NT2/D1 (cell line): ENCODE data around the gene KIF21A.

Source experiments
- DNase-seq: peaks from one replicate; pipeline ENCODE4 v3.0.0-alpha.2; 2011; ENCODE audit warnings: low read depth, low spot score
- H3K27me3 ChIP-seq: 2 replicates; pipeline ENCODE4 v1.6.0; 2011; ENCODE audit warnings: mild to moderate bottlenecking; ENCODE audit not compliant: insufficient read length, insufficient read depth
- H3K36me3 ChIP-seq: 2 replicates; pipeline ENCODE4 v1.6.1; 2011; ENCODE audit warnings: mild to moderate bottlenecking, low read length, mixed read lengths; ENCODE audit not compliant: insufficient read depth, insufficient read length
- H3K4me1 ChIP-seq: 2 replicates; pipeline ENCODE4 v1.5.1; 2011; ENCODE audit not compliant: insufficient read depth, insufficient read length
- H3K4me3 ChIP-seq: 2 replicates; pipeline ENCODE4 v1.5.1; 2011; ENCODE audit warnings: low read depth; ENCODE audit not compliant: insufficient read length
- H3K9ac ChIP-seq: 2 replicates; pipeline ENCODE4 v1.6.0; 2011; ENCODE audit warnings: low read depth; ENCODE audit not compliant: insufficient read length
- H3K9me3 ChIP-seq: 2 replicates; pipeline ENCODE4 v1.5.1; 2011; ENCODE audit warnings: mild to moderate bottlenecking, low read length; ENCODE audit not compliant: insufficient read depth
- SUZ12 ChIP-seq: IDR thresholded peaks from 2 replicates; pipeline ENCODE4 v1.6.1; 2011; ENCODE audit not compliant: insufficient read length, insufficient read depth; ENCODE audit errors: extremely low read depth
- YY1 ChIP-seq: IDR thresholded peaks from 2 replicates; pipeline ENCODE4 v1.6.1; 2011; ENCODE audit not compliant: insufficient read length, insufficient read depth
- ZNF274 ChIP-seq: IDR thresholded peaks from 2 replicates; pipeline ENCODE4 v1.6.1; 2011; ENCODE audit warnings: mild to moderate bottlenecking, low read depth, low read length

Gene KIF21A

GRCh38 chr12:39467432-39467870 is 24.5 kb upstream of the KIF21A start:
- H3K9ac ChIP-seq, result no peak overlapping the region
- H3K9me3 ChIP-seq, result no peaks in the 10 kb centered on the region
- H3K27me3 ChIP-seq, result no peaks in the 10 kb centered on the region
- H3K36me3 ChIP-seq, result no peaks in the 10 kb centered on the region
- DNase-seq, result no peak
- TF ChIP-seq YY1, result no peak
- no peak for TF ChIP-seq ZNF274
- no peak for TF ChIP-seq SUZ12
- no peak overlapping the region for H3K4me3 ChIP-seq
- H3K4me1 ChIP-seq, result no peaks in the 10 kb centered on the region

DNA sequence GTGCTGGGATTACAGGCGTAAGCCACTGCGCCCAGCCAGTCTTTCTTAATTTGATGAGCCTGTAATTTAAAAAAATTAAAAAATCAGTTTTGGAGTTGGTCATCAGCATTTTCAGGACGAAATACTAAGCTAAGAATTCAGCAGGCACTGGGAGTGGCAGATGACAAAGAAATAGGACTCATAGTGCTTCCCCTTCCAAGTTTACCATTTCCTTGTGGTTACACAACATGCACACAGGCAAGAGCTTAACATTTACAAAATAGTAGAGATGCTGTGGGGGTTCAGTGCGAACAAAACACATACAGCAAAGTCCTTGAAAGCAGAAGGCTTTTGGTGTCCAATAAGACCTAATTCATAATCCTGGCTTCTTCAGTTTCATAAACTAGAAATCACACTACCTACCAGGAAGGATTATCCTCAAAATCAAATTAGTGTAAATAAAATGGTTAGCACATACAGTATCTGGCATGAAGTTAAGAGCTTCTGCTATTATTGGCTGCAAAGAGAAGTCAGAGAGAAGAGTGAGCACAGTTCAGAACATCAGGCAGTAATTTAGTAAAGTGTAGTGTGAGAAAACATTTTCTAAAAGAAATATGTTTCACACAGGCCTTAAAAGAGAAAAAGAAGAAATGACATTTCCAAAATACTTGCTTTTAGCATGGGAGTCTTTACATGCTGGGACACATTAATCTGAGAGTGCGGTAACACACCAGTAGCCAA is 22.2 kb upstream of the KIF21A start:
- no peaks in the 10 kb centered on the region for H3K9me3 ChIP-seq
- no peaks in the 10 kb centered on the region for H3K36me3 ChIP-seq
- no peak overlapping the region for H3K4me3 ChIP-seq
- DNase-seq, result no peak
- no peaks in the 10 kb centered on the region for H3K27me3 ChIP-seq
- TF ChIP-seq YY1 (no peak), SUZ12 (no peak), ZNF274 (no peak)
- no peak overlapping the region for H3K9ac ChIP-seq
- no peaks in the 10 kb centered on the region for H3K4me1 ChIP-seq

GRCh38 chr12:39461059-39461458 is 18.1 kb upstream of the KIF21A start:
- Histone ChIP-seq H3K4me1 (no peaks in the 10 kb centered on the region), H3K9ac (no peak overlapping the region), H3K4me3 (no peak overlapping the region), H3K27me3 (no peaks in the 10 kb centered on the region), H3K9me3 (no peaks in the 10 kb centered on the region), H3K36me3 (no peaks in the 10 kb centered on the region)
- no peak for DNase-seq
- no peak for TF ChIP-seq ZNF274
- TF ChIP-seq SUZ12, result no peak
- no peak for TF ChIP-seq YY1

- no peak overlapping the region for H3K4me3 ChIP-seq
- no peak for TF ChIP-seq SUZ12
- TF ChIP-seq ZNF274, result no peak
- TF ChIP-seq YY1, result no peak
- H3K9me3 ChIP-seq, result no peaks in the 10 kb centered on the region
- H3K27me3 ChIP-seq, result no peaks in the 10 kb centered on the region
- no peaks in the 10 kb centered on the region for H3K36me3 ChIP-seq
- H3K9ac ChIP-seq, result no peak overlapping the region
- H3K4me1 ChIP-seq, result no peaks in the 10 kb centered on the region
- no peak for DNase-seq
These were observed 16.1 kb upstream of the KIF21A start for GRCh38 chr12:39459027-39459434.

- TF ChIP-seq YY1 (no peak), ZNF274 (no peak), SUZ12 (no peak)
- H3K9me3 ChIP-seq, result no peaks in the 10 kb centered on the region
- no peaks in the 10 kb centered on the region for H3K4me1 ChIP-seq
- no peaks in the 10 kb centered on the region for H3K27me3 ChIP-seq
- DNase-seq, result peak; percentile 70
- H3K36me3 ChIP-seq, result no peaks in the 10 kb centered on the region
- no peak overlapping the region for H3K9ac ChIP-seq
- H3K4me3 ChIP-seq, result no peak overlapping the region
These were observed 9.1 kb upstream of the KIF21A start for GRCh38 chr12:39451977-39452376.

DNA sequence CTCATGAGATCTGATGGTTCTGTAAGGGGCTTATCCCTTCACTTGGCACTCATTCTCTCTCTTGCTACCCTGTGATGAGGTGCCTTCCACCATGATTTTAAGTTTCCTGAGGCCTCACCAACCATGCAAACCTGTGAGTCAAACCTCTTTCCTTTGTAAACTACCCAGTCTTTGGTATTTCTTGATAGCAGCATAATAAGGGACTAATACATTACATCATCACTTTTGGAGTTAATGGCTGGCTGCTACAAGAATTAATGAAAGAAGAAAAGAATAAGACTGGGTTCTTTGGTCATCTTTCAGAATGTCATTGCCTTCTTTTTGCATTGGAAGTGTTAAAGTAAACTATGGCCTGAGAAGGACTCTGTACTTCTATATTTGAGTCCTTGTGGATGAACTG is 5.1 kb upstream of the KIF21A start:
- no peaks in the 10 kb centered on the region for H3K4me1 ChIP-seq
- no peak overlapping the region for H3K4me3 ChIP-seq
- H3K9ac ChIP-seq, result no peak overlapping the region
- H3K27me3 ChIP-seq, result peaks cover 5% of the 10 kb centered on the region
- TF ChIP-seq YY1 (no peak), SUZ12 (no peak), ZNF274 (no peak)
- no peaks in the 10 kb centered on the region for H3K9me3 ChIP-seq
- DNase-seq, result no peak
- no peaks in the 10 kb centered on the region for H3K36me3 ChIP-seq

GRCh38 chr12:39443929-39444209 is 949 bp upstream of the KIF21A start:
- peak overlapping the region; percentile 86 for H3K9ac ChIP-seq
- H3K36me3 ChIP-seq, result no peaks in the 10 kb centered on the region
- H3K4me3 ChIP-seq, result peak overlapping the region; percentile 57
- H3K27me3 ChIP-seq, result peaks cover 5% of the 10 kb centered on the region
- TF ChIP-seq YY1 (no peak), ZNF274 (no peak), SUZ12 (no peak)
- no peaks in the 10 kb centered on the region for H3K4me1 ChIP-seq
- H3K9me3 ChIP-seq, result no peaks in the 10 kb centered on the region
- DNase-seq, result no peak

- peak overlapping the region; percentile 90 for H3K9ac ChIP-seq
These were observed 164 bp downstream of the KIF21A start for GRCh38 chr12:39442831-39443080.

More at GRCh38 chr12:39442831-39443080, 164 bp downstream of the KIF21A start:
- H3K27me3 ChIP-seq, result peaks cover 5% of the 10 kb centered on the region
- H3K4me1 ChIP-seq, result no peaks in the 10 kb centered on the region
- DNase-seq, result no peak
- H3K4me3 ChIP-seq, result peak overlapping the region; percentile 82
- TF ChIP-seq YY1 (no peak), SUZ12 (no peak), ZNF274 (no peak)
- H3K9me3 ChIP-seq, result no peaks in the 10 kb centered on the region
- H3K36me3 ChIP-seq, result no peaks in the 10 kb centered on the region
